HG02970 (cell line): ENCODE data around the gene FJX1.

Experiments
- ATAC-seq: cut with Tn5 transposase; IDR thresholded peaks from one replicate; pipeline ENCODE4 v1.9.1; 2021; ENCODE audit warnings: mild to moderate bottlenecking, moderate library complexity, moderate number of reproducible peaks; ENCODE audit not compliant: unreplicated experiment, low FRiP score

The FJX1 gene

GRCh38 chr11:35602979-35603378 is 15.3 kb upstream of the FJX1 start:
- ATAC-seq, result no peak

- no peak for ATAC-seq
Measured at GRCh38 chr11:35605706-35606105, 12.6 kb upstream of the FJX1 start.

GRCh38 chr11:35606206-35606605 is 12.1 kb upstream of the FJX1 start:
- ATAC-seq, result no peak

GRCh38 chr11:35608502-35608901 is 9.8 kb upstream of the FJX1 start:
- ATAC-seq, result no peak

GRCh38 chr11:35609656-35610055 is 8.6 kb upstream of the FJX1 start:
- ATAC-seq, result no peak

- ATAC-seq, result no peak
Measured at GRCh38 chr11:35610631-35611030, 7.6 kb upstream of the FJX1 start.

GRCh38 chr11:35611741-35612140 is 6.5 kb upstream of the FJX1 start:
- ATAC-seq, result no peak

- ATAC-seq, result no peak
Measured at GRCh38 chr11:35614939-35615569, 3.2 kb upstream of the FJX1 start.

GRCh38 chr11:35615921-35616900 is 2.0 kb upstream of the FJX1 start:
- ATAC-seq, result no peak

GRCh38 chr11:35617316-35617686 is 959 bp upstream of the FJX1 start:
- no peak for ATAC-seq

GRCh38 chr11:35618497-35619115 is 346 bp downstream of the FJX1 start:
- ATAC-seq, result no peak

- ATAC-seq, result no peak
Measured at GRCh38 chr11:35619116-35619854, 1.0 kb downstream of the FJX1 start.

- ATAC-seq, result no peak
Measured at GRCh38 chr11:35619855-35620640, 1.8 kb downstream of the FJX1 start.

GRCh38 chr11:35620795-35621194 is 2.5 kb downstream of the FJX1 start:
- ATAC-seq, result no peak

- no peak for ATAC-seq
Measured at GRCh38 chr11:35621620-35622019, 3.4 kb downstream of the FJX1 start.

- ATAC-seq, result no peak
Measured at GRCh38 chr11:35622070-35622469, 3.8 kb downstream of the FJX1 start.

GRCh38 chr11:35623621-35624168 is 5.4 kb downstream of the FJX1 start:
- ATAC-seq, result no peak

- ATAC-seq, result no peak
Measured at GRCh38 chr11:35624316-35624715, 6.1 kb downstream of the FJX1 start.

GRCh38 chr11:35624781-35625180 is 6.5 kb downstream of the FJX1 start:
- no peak for ATAC-seq

GRCh38 chr11:35626501-35626900 is 8.2 kb downstream of the FJX1 start:
- no peak for ATAC-seq
